GM10266 (cell line): ENCODE measurements around the gene ATPAF1.
A peak's percentile ranks its signal among the peaks of the same experiment; 100 is the strongest.

Source experiments
- DNase-seq: peaks from one replicate; pipeline ENCODE4 v3.0.0; 2012; ENCODE audit errors: extremely low spot score
- CTCF ChIP-seq: IDR thresholded peaks from 2 replicates; pipeline ENCODE4 v1.5.1; 2012; ENCODE audit warnings: mild to moderate bottlenecking, low read depth; ENCODE audit not compliant: control insufficient read depth, insufficient read depth; ENCODE audit errors: missing control alignments

Gene ATPAF1

GRCh38 chr1:46667782-46668760, at the start of gene ATPAF1:
TSS of gene ATPAF1 (minus strand) at chr1:46668364. CDS start at chr1:46668322, 42 bp downstream.
- peak; percentile 12 for TF ChIP-seq CTCF
- peak; percentile 84 for DNase-seq

GRCh38 chr1:46717654-46718053, 49.5 kb upstream of the ATPAF1 start:
- no peak for TF ChIP-seq CTCF
- DNase-seq, result no peak

GRCh38 chr1:46714976-46715375, 46.8 kb upstream of the ATPAF1 start:
- DNase-seq, result no peak
- TF ChIP-seq CTCF, result no peak

GRCh38 chr1:46708121-46708520, 40.0 kb upstream of the ATPAF1 start:
- no peak for DNase-seq
- no peak for TF ChIP-seq CTCF

GRCh38 chr1:46705408-46705807, 37.2 kb upstream of the ATPAF1 start:
- no peak for DNase-seq
- no peak for TF ChIP-seq CTCF

- DNase-seq, result no peak
- TF ChIP-seq CTCF, result no peak
Measured at GRCh38 chr1:46703927-46704641, 35.9 kb upstream of the ATPAF1 start.
